HEK293 (cell line): ENCODE data around the gene SORCS3.

ENCODE experiments used
- CTCF ChIA-PET: fragments of 350-600 bp; formaldehyde crosslinking; extraction: SDS; loops from one replicate; lab custom pipeline; 2021; ENCODE audit warnings: antibody characterized with exemption; lab: Yijun Ruan, JAX
- POLR2A ChIA-PET: fragments of 300-600 bp; formaldehyde crosslinking; extraction: SDS; loops from one replicate; lab custom pipeline; 2020; ENCODE audit warnings: antibody characterized with exemption, inconsistent platforms; lab: Yijun Ruan, JAX
- H3K27ac ChIP-seq: fragments of 200-500 bp; sonication (Bioruptor generic); 2 replicates; pipeline ENCODE4 v1.5.1; 2014; ENCODE audit warnings: low read depth, low read length, control low read depth, inconsistent platforms; ENCODE audit errors: extremely low read depth
- H3K36me3 ChIP-seq, 2 experiments: fragments of 200-500 bp in 1 of 2; sonication (Bioruptor generic) in 1 of 2; 1 replicate in 1 of 2; 2 replicates in 1 of 2; pipeline ENCODE4 v1.5.1; 2014 to 2017; ENCODE audit warnings: inconsistent platforms in 2 of 2, low read length in 2 of 2; ENCODE audit not compliant: control insufficient read depth in 2 of 2, insufficient read depth in 1 of 2
- H3K4me1 ChIP-seq: fragments of 200-500 bp; sonication (Bioruptor generic); 2 replicates; pipeline ENCODE4 v1.5.1; 2014; ENCODE audit warnings: mild to moderate bottlenecking, low read length, inconsistent platforms; ENCODE audit not compliant: control insufficient read depth, insufficient read depth
- H3K4me3 ChIP-seq: 2 replicates; pipeline ENCODE4 v1.5.1; 2011; ENCODE audit warnings: low read depth, mild to moderate bottlenecking, control low read depth, low read length, moderate library complexity
- H3K9me3 ChIP-seq: fragments of 200-500 bp; sonication (Bioruptor generic); 2 replicates; pipeline ENCODE4 v1.5.1; 2014; ENCODE audit warnings: low read depth, low read length, inconsistent platforms; ENCODE audit not compliant: control insufficient read depth, insufficient read depth
- BCL11A ChIP-seq: fragments of 450-650 bp; formaldehyde crosslinking; IDR thresholded peaks from 2 replicates; pipeline ENCODE4 v1.5.1; 2016; ENCODE audit warnings: low read depth, missing biosample characterization, missing genetic modification characterization
- EGR2 ChIP-seq: fragments of 450-650 bp; formaldehyde crosslinking; IDR thresholded peaks from 2 replicates; pipeline ENCODE4 v1.5.1; 2016; ENCODE audit warnings: low read depth, missing biosample characterization, missing genetic modification characterization
- GLI2 ChIP-seq: fragments of 450-650 bp; formaldehyde crosslinking; IDR thresholded peaks from 2 replicates; pipeline ENCODE4; 2017; ENCODE audit warnings: missing biosample characterization, missing genetic modification characterization, low read depth, borderline replicate concordance
- GLI4 ChIP-seq: fragments of 450-650 bp; formaldehyde crosslinking; IDR thresholded peaks from 2 replicates; pipeline ENCODE4 v1.5.1; 2016; ENCODE audit warnings: missing biosample characterization, missing genetic modification characterization
- GLIS1 ChIP-seq: fragments of 450-650 bp; formaldehyde crosslinking; IDR thresholded peaks from 2 replicates; pipeline ENCODE4 v1.5.1; 2016; ENCODE audit warnings: missing biosample characterization, missing genetic modification characterization
- KLF16 ChIP-seq: fragments of 450-650 bp; formaldehyde crosslinking; IDR thresholded peaks from 2 replicates; pipeline ENCODE4 v1.5.1; 2017; ENCODE audit warnings: missing biosample characterization, missing genetic modification characterization
- YY1 ChIP-seq: fragments of 450-650 bp; formaldehyde crosslinking; IDR thresholded peaks from 2 replicates; pipeline ENCODE4 v1.5.1; 2018; ENCODE audit warnings: missing biosample characterization, missing genetic modification characterization
- ZBTB6 ChIP-seq: fragments of 450-650 bp; formaldehyde crosslinking; IDR thresholded peaks from 2 replicates; pipeline ENCODE4 v1.5.1; 2017; ENCODE audit warnings: missing biosample characterization, missing genetic modification characterization
- ZEB2 ChIP-seq: fragments of 450-650 bp; formaldehyde crosslinking; IDR thresholded peaks from 2 replicates; pipeline ENCODE4 v1.5.1; 2016; ENCODE audit warnings: missing biosample characterization, missing genetic modification characterization
- ZFHX2 ChIP-seq: fragments of 450-650 bp; formaldehyde crosslinking; conservative IDR thresholded peaks from 2 replicates; pipeline ENCODE4 v1.5.1; 2016; ENCODE audit warnings: missing biosample characterization, missing genetic modification characterization
- ZNF10 ChIP-seq: fragments of 450-650 bp; formaldehyde crosslinking; IDR thresholded peaks from 2 replicates; pipeline ENCODE4 v1.5.1; 2017; ENCODE audit warnings: missing biosample characterization, missing genetic modification characterization
- ZNF121 ChIP-seq: fragments of 450-650 bp; formaldehyde crosslinking; IDR thresholded peaks from 2 replicates; pipeline ENCODE4 v1.5.1; 2016; ENCODE audit warnings: missing biosample characterization, missing genetic modification characterization
- ZNF133 ChIP-seq: fragments of 450-650 bp; formaldehyde crosslinking; IDR thresholded peaks from 2 replicates; pipeline ENCODE4 v1.5.1; 2016; ENCODE audit warnings: missing biosample characterization, missing genetic modification characterization
- ZNF157 ChIP-seq: fragments of 450-650 bp; formaldehyde crosslinking; IDR thresholded peaks from 2 replicates; pipeline ENCODE4 v1.5.1; 2016; ENCODE audit warnings: missing biosample characterization, missing genetic modification characterization
- ZNF16 ChIP-seq: fragments of 450-650 bp; formaldehyde crosslinking; IDR thresholded peaks from 2 replicates; pipeline ENCODE4 v1.5.1; 2016; ENCODE audit warnings: low read depth, missing biosample characterization, missing genetic modification characterization
- ZNF175 ChIP-seq: fragments of 450-650 bp; formaldehyde crosslinking; IDR thresholded peaks from 2 replicates; pipeline ENCODE4 v1.5.1; 2016; ENCODE audit warnings: missing biosample characterization, missing genetic modification characterization
- ZNF248 ChIP-seq: fragments of 450-650 bp; formaldehyde crosslinking; IDR thresholded peaks from 2 replicates; pipeline ENCODE4 v1.5.1; 2017; ENCODE audit warnings: missing biosample characterization, missing genetic modification characterization
- ZNF266 ChIP-seq: fragments of 450-650 bp; formaldehyde crosslinking; IDR thresholded peaks from 2 replicates; pipeline ENCODE4 v1.5.1; 2016; ENCODE audit warnings: missing biosample characterization, missing genetic modification characterization, low read depth
- ZNF394 ChIP-seq: fragments of 450-650 bp; formaldehyde crosslinking; IDR thresholded peaks from 2 replicates; pipeline ENCODE4 v1.5.1; 2016; ENCODE audit warnings: missing biosample characterization, missing genetic modification characterization, mild to moderate bottlenecking, moderate library complexity, borderline replicate concordance
- ZNF404 ChIP-seq: fragments of 450-650 bp; formaldehyde crosslinking; IDR thresholded peaks from 2 replicates; pipeline ENCODE4 v1.5.1; 2017; ENCODE audit warnings: missing biosample characterization, missing genetic modification characterization
- ZNF510 ChIP-seq: fragments of 450-650 bp; formaldehyde crosslinking; IDR thresholded peaks from 2 replicates; pipeline ENCODE4 v1.5.1; 2018; ENCODE audit warnings: mild to moderate bottlenecking, missing genetic modification characterization, missing biosample characterization; ENCODE audit not compliant: insufficient replicate concordance
- ZNF518A ChIP-seq: fragments of 450-650 bp; formaldehyde crosslinking; conservative IDR thresholded peaks from 2 replicates; pipeline ENCODE4 v1.5.1; 2016; ENCODE audit warnings: low read depth, missing biosample characterization, missing genetic modification characterization
- ZNF530 ChIP-seq: fragments of 450-650 bp; formaldehyde crosslinking; IDR thresholded peaks from 2 replicates; pipeline ENCODE4 v1.5.1; 2016; ENCODE audit warnings: low read depth, missing biosample characterization, missing genetic modification characterization
- ZNF585B ChIP-seq: fragments of 450-650 bp; formaldehyde crosslinking; IDR thresholded peaks from 2 replicates; pipeline ENCODE4 v1.5.1; 2016; ENCODE audit warnings: missing biosample characterization, missing genetic modification characterization
- ZNF600 ChIP-seq: fragments of 450-650 bp; formaldehyde crosslinking; IDR thresholded peaks from 2 replicates; pipeline ENCODE4 v1.5.1; 2016; ENCODE audit warnings: missing biosample characterization, missing genetic modification characterization
- ZNF623 ChIP-seq: fragments of 450-650 bp; formaldehyde crosslinking; IDR thresholded peaks from 2 replicates; pipeline ENCODE4 v1.5.1; 2016; ENCODE audit warnings: missing biosample characterization, missing genetic modification characterization
- ZNF639 ChIP-seq: fragments of 450-650 bp; formaldehyde crosslinking; IDR thresholded peaks from 2 replicates; pipeline ENCODE4 v1.5.1; 2016; ENCODE audit warnings: missing biosample characterization, missing genetic modification characterization
- ZNF768 ChIP-seq: fragments of 450-650 bp; formaldehyde crosslinking; IDR thresholded peaks from 2 replicates; pipeline ENCODE4 v1.5.1; 2018; ENCODE audit warnings: missing biosample characterization, mild to moderate bottlenecking, missing genetic modification characterization
- ZSCAN30 ChIP-seq: fragments of 450-650 bp; IDR thresholded peaks from 2 replicates; pipeline ENCODE4 v1.5.1; 2018; ENCODE audit warnings: missing biosample characterization, mild to moderate bottlenecking, missing genetic modification characterization, moderate library complexity
- TF ChIP-seq, protein P1 (sequence below): fragments of 450-650 bp; formaldehyde crosslinking; IDR thresholded peaks from 2 replicates; pipeline ENCODE4 v1.5.1; 2017; ENCODE audit warnings: missing biosample characterization, missing genetic modification characterization

SORCS3 gene

DNA sequence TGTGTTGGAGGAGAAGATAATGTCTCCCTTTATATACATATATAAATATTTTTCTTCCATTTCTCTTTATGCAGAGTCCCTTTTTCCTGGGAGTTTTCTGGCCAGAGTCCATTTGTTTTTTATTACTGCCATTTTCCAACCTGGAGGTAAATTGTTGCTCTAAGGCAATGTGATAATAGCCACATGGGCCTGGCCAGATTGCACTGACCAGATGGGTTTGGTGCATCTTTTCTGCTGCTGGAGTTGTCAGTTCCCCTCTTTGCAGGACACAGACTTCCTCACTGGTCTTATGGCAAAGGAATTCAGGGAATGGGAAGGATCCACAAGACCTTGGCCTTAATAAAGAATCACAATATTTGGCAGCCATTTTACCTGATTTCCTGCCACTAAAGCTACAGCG, 254.9 kb downstream of the SORCS3 start:
- Histone ChIP-seq H3K27ac (no peak overlapping the region), H3K9me3 (no peaks in the 10 kb centered on the region), H3K4me3 (no peak overlapping the region), H3K4me1 (no peaks in the 10 kb centered on the region), H3K36me3 (no peaks in the 10 kb centered on the region)
- POLR2A ChIA-PET = no interaction called here
- no peak for TF ChIP-seq ZNF157 (tag by site-specific recombination)
- no peak for TF ChIP-seq GLIS1 (tag by site-specific recombination)
- no peak for TF ChIP-seq ZNF248
- TF ChIP-seq KLF16 (tag by site-specific recombination) = no peak
- TF ChIP-seq ZNF404 (tag by site-specific recombination) = no peak
- no peak for TF ChIP-seq ZNF585B (tag by site-specific recombination)
- no peak for TF ChIP-seq ZNF10 (tag by site-specific recombination)
- TF ChIP-seq ZNF768 (tag by site-specific recombination) = no peak
- TF ChIP-seq ZNF600 (tag by site-specific recombination) = no peak
- no peak for TF ChIP-seq GLI4 (tag by site-specific recombination)
- no peak for TF ChIP-seq ZNF510 (tag by site-specific recombination)
- no peak for TF ChIP-seq ZNF16
- TF ChIP-seq ZSCAN30 (tag by site-specific recombination) = no peak
- no peak for TF ChIP-seq EGR2 (tag by site-specific recombination)
- TF ChIP-seq ZNF518A = no peak
- TF ChIP-seq ZEB2 (tag by site-specific recombination) = no peak
- TF ChIP-seq ZNF530 (tag by site-specific recombination) = no peak
- CTCF ChIA-PET = no interaction called here

GRCh38 chr10:104897696-104898095, 256.6 kb downstream of the SORCS3 start:
- POLR2A ChIA-PET = no interaction called here
- Histone ChIP-seq H3K9me3 (no peaks in the 10 kb centered on the region), H3K4me3 (no peak overlapping the region), H3K36me3 (no peaks in the 10 kb centered on the region), H3K4me1 (no peaks in the 10 kb centered on the region), H3K27ac (no peak overlapping the region)
- CTCF ChIA-PET = no interaction called here
- no peak for TF ChIP-seq ZNF266 (tag by site-specific recombination)
- TF ChIP-seq ZNF121 (tag by site-specific recombination) = no peak
- TF ChIP-seq ZNF623 (tag by site-specific recombination) = no peak
- TF ChIP-seq ZNF394 (tag by site-specific recombination) = no peak
- no peak for TF ChIP-seq ZNF510 (tag by site-specific recombination)
- no peak for TF ChIP-seq ZBTB6 (tag by site-specific recombination)
- no peak for TF ChIP-seq YY1
- TF ChIP-seq ZNF133 (tag by site-specific recombination) = no peak
- TF ChIP-seq ZNF639 (tag by site-specific recombination) = no peak
- TF ChIP-seq GLI2 (tag by site-specific recombination) = no peak
- TF ChIP-seq ZNF175 (tag by site-specific recombination) = no peak
- no peak for TF ChIP-seq ZFHX2 (tag by site-specific recombination)
- TF ChIP-seq BCL11A (tag by site-specific recombination) = no peak
- TF ChIP-seq, protein P1, sequence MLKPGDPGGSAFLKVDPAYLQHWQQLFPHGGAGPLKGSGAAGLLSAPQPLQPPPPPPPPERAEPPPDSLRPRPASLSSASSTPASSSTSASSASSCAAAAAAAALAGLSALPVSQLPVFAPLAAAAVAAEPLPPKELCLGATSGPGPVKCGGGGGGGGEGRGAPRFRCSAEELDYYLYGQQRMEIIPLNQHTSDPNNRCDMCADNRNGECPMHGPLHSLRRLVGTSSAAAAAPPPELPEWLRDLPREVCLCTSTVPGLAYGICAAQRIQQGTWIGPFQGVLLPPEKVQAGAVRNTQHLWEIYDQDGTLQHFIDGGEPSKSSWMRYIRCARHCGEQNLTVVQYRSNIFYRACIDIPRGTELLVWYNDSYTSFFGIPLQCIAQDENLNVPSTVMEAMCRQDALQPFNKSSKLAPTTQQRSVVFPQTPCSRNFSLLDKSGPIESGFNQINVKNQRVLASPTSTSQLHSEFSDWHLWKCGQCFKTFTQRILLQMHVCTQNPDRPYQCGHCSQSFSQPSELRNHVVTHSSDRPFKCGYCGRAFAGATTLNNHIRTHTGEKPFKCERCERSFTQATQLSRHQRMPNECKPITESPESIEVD = no peak
